Measurements from ENCODE around the gene BLTP3B. TPM values are rescaled to one million over a fixed set of nuclear protein-coding genes. Genes with fewer than 3 reads are reported as not detected.

Gene BLTP3B
- polyA plus RNA-seq, 3 donors, result 20.2 to 20.4 (median 20.4) TPM

DNA sequence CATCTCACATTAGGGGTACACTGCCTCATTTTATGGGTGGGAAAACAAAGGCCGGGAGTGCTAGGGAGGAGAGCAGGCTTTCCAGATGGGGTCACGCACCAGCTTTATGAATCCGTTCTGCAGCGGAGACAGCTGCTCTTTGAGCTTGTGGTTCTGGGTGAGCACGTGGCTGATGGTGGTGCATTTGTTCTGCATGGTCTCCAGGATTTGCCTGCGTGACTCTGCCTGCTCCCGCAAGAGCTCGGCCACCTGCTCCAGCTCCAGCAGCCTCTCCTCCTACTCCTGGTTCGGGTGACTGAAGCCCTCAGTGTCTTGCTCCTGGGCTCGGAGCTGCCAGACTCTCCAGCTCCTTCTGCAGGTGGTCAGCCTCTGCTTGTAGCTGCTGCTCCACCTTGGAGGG lies 23.6 kb upstream of the BLTP3B start:
- no peak for DNase-seq

DNA sequence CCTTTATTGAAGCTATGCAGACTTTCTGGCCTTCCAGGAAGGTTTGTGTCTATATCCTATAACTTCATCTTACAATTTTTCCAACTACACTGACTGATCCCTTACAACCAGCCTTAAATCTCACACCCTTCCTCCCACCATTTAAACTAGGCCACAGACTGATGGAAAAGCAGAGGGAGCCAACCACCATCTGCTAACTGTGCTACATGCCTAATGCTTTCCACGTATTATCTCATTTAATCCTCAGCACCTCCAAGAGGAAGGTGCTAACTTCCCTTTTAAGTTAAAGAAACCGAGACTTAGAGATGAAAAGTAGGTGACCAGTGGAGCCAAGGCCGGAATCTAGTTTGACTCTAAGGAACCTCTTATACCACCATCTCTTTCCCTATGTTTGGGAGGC lies 22.7 kb upstream of the BLTP3B start:
- DNase-seq, result no peak

DNA sequence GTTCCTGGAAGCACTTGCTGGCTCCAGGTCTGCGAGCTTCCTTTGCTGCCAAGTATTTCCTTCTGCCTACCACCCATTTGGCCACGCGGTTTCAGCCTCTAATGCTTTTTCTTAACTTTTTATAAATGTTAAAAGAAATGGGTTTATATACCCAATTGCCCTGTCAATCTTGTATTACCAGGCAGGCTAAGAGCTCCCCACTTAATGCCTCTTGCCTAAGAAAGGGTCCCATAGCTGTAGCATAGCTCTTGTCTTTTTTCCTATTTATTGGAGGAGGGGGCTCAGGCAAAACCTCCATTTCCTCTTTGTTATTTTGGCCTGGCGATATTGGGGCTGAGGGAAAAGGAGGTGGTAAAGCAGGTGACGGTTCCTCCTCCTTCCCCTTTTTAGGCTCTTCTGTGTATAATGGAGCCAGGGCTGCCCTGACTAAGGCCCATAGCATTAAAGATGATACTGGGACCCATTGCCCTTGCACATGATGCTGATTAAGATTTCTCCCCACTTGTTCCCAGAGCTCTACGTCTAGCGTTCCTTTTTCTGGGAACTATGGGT lies 21.6 kb upstream of the BLTP3B start:
- no peak for DNase-seq

DNA sequence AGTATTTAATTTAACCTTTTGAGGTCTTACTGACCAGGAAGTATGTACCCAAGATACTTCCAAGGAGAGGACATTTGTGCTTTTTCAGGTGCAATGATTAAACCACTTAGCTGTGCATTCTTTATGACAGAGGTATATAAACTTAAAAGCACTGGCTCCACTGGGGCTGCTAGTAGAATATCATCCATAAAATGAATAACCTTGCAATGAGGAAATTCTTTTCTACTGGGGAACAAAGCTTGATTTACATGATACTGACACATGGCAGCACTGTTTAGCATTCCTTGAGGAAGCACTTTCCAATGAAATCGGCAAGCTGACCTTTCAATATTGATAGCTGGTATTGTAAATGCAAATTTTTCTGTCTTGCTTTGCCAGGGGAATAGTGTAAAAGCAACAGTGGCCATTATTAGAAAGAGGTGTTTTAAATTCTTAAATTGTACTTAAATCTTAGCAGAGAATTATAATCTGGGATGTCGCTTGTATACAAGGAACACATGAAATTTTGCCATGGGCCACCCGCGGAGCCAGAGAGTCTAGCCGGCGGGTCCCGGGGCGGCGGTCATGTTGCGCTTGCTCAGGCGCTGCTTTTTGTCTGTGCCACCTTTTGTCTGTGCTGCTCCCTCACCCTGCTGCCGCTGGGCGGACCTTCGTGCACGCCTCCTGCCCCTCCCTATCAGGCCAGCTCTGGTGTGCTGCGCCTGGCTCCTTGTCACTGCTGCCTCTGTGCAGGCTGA lies 20.9 kb upstream of the BLTP3B start:
- DNase-seq, result peak; percentile 45

DNA sequence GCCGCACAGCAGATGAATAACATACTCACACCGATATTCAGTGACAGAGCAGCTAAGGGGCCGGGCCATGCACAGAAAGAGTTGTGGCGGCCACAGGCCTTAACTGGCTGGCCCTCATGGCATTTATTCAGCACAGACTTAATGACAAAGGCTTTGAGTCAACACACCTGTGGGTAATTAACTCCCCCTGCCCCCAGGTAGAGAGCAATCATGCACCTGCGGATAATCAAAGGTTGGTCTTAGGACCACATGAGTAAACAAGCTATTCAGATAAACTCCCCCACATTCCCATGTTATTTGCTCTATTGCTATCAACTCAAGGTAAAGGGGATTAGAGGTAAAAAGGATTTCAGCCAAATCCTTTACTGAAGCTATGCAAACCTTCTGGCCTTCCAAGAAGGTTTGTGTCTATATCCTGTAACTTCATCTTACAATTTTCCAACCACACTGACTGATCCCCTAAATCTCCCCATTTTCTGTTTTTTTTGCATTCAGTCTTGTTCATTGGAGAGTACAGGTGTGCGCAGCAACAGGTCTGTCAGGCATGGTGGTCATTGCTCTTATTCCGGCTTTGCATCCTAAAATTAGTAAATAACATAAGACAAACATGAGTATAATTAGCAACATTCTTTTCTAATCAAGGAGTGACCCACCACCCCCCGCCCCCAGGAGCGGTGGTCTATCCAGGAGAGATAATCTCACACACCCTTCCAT lies 16.9 kb upstream of the BLTP3B start:
- no peak for DNase-seq

DNA sequence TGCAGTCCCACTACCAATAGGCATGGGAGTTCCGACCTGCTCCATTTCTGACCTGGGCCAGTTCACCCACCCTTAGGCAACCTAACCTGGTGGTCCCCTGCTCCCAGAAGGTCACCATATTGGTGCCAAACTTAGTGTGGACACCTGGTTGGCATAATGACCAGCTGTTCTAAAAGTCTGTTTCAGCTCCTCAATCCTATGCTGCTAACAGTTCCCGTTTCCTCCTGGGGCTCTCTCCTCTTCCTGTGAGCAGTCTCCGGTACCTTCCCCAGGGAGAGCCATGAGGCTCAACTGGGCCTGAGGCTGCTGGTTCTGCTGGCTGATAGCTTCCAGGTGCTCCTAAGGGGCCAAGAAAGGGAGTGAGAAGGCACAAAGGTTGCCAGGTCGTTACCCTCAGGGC lies 15.9 kb upstream of the BLTP3B start:
- no peak for DNase-seq

DNA sequence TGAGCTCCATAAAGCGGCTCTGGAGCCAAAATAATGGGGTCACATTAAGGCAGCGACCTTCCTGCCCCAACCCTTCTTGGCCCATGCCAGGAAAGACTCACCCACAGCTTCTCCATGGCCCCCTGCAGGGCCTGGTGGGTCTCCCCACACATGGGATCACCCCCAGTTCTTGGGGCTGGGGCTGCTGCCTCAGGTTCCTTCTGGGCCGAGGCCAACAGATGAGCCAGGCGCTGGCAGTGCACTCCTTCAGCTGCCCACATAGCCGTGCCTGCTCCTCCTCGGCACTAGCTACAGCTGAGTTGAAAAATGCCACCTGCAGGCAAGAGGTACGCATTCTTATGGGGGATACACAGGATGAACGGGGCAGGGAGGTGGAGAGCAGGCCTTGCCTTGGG lies 14.8 kb upstream of the BLTP3B start:
- DNase-seq, result no peak

DNA sequence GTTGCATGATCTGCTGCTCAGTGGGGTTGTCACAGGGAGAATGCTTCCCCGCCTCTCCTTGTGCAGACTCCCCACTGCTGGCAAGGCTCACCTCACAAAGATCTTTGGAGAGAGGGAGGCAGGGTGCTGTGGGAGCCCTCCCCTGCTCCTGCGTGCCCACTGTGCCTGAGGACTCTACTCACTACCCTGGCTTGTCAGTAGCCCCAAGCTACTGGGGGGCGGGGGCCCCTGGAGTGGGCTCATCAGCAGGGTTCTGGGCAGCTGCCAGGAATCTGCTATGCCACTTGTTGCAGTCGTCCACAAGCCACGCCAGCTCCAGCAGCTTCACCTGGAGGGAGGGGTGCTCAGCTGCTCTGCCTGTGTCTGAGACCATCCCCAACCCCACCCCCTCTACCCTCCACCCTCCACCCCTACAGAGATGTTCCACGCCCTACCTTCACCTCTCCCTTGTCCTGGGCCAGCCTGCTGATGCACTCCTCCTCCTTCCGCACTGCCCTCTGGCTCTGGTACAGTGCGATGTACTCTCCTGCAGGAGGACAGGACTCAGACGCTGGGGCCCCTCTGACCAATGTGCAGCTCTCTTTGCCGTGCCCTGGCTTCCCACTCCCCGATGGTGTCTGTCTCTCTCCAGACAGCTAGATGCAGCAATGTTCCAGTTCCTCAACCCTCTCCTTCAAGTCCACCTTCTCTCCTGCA lies 14.2 kb upstream of the BLTP3B start:
- no peak for DNase-seq

DNA sequence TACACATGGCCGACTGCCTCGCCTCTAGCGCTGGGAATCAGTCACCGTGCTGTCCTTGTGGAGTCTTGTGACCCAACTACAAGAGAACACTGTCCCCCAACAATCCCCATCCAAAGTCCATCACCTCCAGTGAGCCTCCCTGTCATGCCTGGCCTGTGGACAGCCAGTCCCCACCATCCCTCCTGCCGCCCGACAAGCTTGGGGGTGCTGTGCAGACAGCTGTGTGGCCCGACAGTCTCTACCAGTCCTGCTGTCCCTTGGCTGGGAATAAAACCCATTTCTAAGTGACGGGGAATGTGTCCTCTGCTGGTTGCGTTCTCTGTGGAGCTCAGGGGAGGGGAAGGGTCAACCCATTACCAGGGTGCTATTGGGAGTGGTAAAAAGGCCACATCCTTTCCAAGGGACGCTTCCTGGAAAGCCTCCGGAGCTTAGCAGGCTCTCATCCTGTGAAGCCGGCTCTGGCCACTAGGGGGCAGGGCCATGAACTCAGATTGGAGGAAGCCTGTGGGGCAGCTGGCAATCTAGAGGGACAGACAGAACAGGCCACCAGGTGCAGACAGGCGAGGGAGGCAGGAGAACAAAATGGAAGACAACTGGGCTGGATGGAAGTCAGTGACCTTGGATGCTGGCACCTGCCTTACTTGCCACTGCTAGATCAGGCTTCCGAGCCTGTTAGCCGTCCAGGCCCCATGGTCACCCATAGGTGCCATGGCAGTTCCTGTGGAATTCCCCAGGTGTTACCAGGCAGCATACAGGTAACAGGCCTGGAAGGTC lies 12.0 kb upstream of the BLTP3B start:
- no peak for DNase-seq

DNA sequence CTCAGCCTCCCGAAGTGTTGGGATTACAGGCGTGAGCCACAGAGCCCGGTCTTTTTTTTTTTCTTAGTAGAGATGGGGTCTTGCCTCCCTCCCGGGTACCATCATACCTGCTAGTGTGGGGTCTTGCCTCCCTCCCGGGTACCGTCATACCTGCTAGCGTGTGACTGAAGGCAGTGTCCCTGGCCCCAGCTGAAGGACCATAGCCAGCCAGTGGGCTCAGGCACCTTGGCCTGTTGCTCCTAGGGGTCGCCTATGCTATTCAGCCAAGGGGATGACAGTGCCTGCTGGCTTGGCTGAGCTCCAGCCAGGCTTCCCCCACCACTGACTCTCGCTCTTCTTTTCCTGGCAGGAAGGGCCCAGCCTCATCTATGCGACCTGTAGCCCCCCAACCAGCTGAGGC lies 10.5 kb upstream of the BLTP3B start:
- no peak for DNase-seq

DNA sequence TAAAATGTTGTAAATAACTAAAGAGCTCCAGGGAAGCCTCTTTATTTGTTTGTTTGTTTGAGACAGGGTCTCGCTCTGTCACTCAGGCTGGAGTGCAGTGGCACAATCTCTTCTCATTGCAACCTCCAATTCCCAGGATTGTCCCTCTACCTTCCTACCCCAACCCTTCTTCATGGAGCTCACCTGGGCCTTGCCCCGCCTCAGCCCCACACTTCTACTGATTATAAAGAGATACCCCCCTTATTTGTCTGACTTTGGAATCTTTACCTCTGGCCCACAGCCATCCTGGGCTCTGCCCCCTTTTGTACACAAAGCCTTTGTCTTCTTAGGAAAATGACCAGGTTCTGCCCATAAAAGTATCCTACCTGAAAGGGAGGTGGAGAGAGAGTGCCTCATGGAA lies 9.1 kb upstream of the BLTP3B start:
- DNase-seq, result no peak

DNA sequence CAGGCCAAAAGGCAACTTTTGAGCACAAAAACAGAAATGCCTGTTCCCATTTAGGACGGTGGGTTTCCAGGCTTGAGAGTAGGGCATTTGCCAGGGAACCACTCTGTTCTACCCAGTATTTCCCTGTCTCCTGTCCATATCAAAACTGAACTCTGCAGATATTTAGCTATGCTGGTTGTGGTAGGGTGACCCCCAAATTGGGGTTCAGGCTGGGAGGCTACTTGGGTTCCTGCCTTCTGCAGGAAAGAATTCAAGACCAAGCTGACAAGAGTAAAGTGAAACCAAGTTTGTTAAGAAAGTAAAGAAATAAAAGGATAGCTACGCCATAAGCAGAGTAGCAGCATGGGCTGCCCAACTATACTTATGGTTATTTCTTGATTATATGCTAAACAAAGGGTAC lies 3.6 kb upstream of the BLTP3B start:
- no peak for DNase-seq

DNA sequence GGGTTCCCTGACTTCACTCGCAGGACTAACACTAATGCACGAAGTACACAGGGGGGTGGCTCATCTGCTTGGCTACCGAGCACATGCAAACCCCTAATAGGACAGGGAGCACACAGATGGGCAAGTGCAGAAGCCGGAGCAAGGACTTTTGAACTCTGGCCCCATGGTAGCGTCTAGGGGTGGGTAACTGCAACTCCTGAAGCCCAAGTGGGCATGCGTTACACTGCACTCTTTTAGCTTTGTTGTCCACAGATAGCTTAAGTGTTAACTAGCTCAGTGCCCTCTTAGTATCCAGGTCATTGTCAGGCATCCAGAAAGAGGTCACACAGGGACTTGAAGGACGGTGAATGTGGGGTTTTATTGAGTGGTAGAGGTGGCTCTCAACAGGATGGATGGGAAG lies 3.0 kb upstream of the BLTP3B start:
- no peak for DNase-seq

DNA sequence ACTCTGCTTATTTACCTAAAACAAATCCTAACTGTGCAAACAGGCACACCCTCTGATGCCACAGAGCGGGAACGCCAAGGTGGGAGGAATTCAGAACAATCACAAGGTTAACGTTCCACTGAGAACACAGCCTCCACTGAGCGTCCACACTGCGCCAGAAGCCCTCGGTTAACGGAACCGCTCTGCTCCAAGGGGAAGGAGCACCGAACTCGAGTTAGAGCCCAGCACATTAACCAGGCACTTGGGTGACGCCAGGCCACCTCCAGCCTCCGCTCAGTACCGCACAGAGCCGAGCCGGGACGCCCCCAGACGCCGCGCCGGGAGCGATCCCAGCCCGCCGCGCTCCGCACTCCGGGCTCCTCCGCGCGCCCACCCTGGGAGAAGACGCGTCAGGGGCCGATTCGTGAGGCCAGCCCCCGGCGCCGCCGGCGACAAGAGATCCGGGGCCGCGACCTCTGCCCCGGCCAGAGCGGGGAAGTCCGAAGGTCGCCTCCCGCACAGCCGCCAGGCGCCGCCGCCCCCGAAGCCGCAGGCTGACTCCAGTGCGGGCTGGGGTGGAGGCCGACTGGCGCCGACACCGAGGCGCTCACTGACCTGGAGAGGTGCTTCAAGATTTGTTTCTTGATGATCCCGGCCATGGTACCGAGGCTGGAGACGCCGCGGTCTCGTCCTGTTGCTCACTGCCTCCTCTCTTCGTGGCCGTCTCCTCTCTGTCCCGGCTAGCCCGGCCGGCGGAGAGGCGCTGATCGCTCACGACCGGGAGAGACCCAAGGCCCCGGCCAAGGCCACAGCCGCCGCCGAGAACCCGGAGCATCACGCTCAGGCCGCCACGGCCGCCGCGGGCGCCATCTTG lies 450 bp downstream of the BLTP3B start:
- peak; percentile 60 for DNase-seq

DNA sequence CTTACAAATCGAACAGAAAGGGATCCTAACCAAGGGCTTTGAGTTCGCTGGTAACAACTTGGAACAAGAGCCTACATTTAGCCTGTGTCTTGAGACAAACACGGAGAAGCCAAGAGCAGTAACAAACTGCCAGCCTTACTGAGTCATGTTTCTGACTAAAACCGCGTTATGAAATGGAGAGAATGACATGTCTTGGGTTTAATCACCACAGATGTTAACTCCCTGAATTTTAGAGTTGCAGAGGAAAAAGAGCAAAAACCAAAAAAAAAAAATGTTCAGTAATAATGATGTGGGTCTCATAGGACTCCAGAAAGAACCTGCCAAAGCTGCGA lies 1.0 kb downstream of the BLTP3B start:
- DNase-seq, result no peak

DNA sequence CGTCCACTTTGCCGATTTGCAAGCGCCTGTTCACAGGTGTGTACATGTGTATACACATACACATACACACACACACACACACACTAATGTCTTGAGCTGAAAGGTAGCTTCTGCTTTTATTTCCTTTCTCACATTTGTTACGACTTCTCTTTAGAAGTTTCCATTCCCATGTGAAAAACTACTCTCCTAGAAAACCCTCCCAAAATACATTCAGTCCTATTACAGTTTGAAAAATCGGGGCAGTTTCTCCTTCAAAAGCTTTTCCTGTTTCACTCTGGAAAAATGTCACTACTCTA lies 3.9 kb downstream of the BLTP3B start:
- no peak for DNase-seq

DNA sequence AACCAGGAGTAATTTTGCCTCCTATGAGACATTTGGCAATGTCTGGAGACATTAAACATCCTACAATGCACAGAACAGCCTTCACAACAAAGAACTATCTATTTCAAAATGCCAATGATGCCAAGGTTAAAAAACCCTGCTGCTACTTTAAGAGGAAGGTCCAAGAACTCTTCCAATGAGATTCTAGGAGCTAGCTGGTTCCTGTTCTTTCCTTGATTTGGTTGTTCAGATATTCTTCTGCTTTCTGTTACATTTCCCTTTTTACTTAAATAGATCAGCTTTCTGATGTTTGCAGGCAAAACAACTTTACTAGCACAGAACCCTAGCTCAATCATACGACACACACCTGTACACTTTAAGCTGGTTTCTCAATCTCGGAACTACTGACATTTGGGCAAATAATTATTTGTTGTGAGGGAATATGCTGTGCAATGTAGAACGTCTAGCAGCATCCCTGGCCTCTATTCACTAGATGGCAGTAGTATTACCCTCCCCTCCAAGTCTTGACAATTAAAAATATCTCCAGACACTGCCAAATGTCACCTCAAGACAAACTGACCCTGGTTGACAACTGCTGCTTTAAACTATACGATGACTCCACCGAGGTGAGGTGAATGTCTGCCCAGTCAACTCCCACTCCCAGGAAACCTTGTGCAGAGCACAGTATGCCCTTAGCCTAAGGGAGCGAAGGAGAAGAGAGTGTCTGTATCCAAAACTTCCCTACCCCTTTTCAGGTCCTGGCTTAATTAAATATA lies 4.4 kb downstream of the BLTP3B start:
- no peak for DNase-seq

DNA sequence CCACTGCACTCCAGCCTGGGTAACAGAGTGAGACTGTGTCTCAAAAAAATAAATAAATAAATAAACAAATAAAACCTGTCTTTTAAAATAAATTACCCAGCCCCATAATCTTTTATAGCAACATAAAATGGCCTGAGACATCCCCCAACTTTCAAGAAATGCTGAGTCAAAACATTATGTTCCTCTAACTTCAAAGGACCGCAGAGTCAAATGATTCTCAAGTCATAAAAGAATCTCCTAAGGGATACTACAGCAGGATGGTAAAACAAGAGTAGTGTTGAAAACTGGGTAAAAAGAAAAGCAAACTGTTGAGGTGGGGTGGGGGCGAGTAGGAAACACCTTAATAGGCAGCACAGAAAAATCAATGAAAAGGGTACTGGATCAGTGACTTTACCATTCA lies 9.5 kb downstream of the BLTP3B start:
- no peak for DNase-seq

DNA sequence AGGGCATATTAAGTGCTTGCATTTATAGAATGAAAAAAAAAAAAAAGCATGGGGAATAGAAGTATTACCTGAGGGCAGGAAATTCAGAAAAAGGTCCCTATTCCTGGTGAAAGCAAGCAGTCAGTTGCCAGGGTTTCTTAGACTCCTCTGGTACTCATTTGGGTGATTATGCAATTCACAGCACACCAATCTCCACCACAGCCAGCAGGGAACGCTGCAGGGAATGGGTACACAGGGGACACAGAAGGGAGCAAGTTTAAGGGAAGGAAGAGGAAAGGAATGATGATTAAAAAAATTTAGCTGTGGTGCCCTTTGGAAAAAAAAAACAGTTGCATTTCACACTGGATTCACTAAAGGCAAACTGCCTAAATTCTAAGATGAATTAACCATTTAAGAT lies 14.2 kb downstream of the BLTP3B start:
- no peak for DNase-seq

DNA sequence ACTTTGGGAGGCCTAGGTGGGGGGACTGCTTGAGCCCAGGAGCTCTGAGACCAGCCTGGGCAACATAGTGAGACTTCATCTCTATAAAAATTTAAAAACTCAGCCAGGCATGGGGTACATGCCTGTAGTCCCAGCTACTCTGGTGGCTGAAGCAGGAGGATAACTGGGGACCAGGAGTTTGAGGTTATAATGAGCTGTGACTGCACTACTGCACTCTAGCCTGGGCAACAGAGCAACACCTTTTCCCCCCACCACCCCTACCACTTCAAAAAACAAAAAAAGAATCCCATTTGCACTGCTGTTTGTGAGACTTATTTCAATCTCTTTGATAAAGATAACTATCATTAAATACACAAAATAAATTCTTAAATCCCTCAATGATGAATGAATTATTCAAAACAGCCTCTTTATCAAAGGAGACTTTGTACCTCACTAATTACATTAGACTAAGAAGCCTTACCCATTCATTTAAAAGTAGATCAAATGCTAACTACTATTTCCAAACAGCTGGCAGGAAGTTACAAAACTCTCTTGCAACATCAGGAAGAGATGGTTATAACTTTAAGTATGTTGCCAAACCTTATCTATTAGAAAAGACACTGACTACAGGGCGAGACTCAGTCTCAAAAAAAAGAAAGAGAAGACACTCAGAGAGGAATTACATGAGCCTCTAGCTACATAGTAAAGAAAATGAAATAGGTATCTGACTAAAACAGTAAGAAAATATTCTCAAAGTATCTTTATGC lies 14.7 kb downstream of the BLTP3B start:
- no peak for DNase-seq
